ENCODE measurements around the gene TBL1Y.

- TF ChIP-seq POLR2A (IDR thresholded peaks at IDR 0.05) (no peak), CTCF (IDR thresholded peaks at IDR 0.05 in 8 of 11, conservative IDR thresholded peaks at IDR 0.05 in 3 of 11) (no peak), POLR2AphosphoS5 (IDR thresholded peaks at IDR 0.05) (no peak)
Measured at GRCh38 chrY:7092836-7093235, 182.3 kb downstream of the TBL1Y start.
